Astrocyte of the spinal cord (primary cell): ENCODE data around the gene OLIG1.
A peak's percentile ranks its signal among the peaks of the same experiment; 100 is the strongest.

ENCODE experiments used
- DNase-seq: peaks from one replicate; pipeline ENCODE4 v3.0.0; 2011; ENCODE audit warnings: low read depth, low spot score
- H3K4me3 ChIP-seq: 2 replicates; pipeline ENCODE4 v1.5.1; 2011; ENCODE audit warnings: low read depth, mild to moderate bottlenecking, low read length, moderate library complexity
- CTCF ChIP-seq: IDR thresholded peaks from 2 replicates; pipeline ENCODE4 v1.5.1; 2012; ENCODE audit warnings: low read depth, mild to moderate bottlenecking, low read length, inconsistent platforms
- in situ Hi-C: cut with HindIII; loops from 2 replicates; pipeline ENCODE4 v1.10.0; 2017; ENCODE audit warnings: low sequenced_read_pairs

OLIG1 gene

GRCh38 chr21:33037501-33037900 lies 32.4 kb upstream of the OLIG1 start:
- no peak for TF ChIP-seq CTCF
- DNase-seq: no peak
- no peak overlapping the region for H3K4me3 ChIP-seq
- in situ Hi-C loops: no loop called here

GRCh38 chr21:33039536-33039935 lies 30.4 kb upstream of the OLIG1 start:
- in situ Hi-C loops: no loop called here
- DNase-seq: no peak
- H3K4me3 ChIP-seq: no peak overlapping the region
- TF ChIP-seq CTCF: no peak

- no peak for DNase-seq
- in situ Hi-C loops: no loop called here
- no peak overlapping the region for H3K4me3 ChIP-seq
- TF ChIP-seq CTCF: no peak
These were observed 29.7 kb upstream of the OLIG1 start for GRCh38 chr21:33040215-33040614.

- no peak overlapping the region for H3K4me3 ChIP-seq
- TF ChIP-seq CTCF: no peak
- in situ Hi-C loops: no loop called here
- no peak for DNase-seq
These were observed 28.0 kb upstream of the OLIG1 start for GRCh38 chr21:33041981-33042380.

- peak; percentile 95 for DNase-seq
- no peak overlapping the region for H3K4me3 ChIP-seq
- in situ Hi-C loops: no loop called here
- TF ChIP-seq CTCF: no peak
These were observed 27.1 kb upstream of the OLIG1 start for GRCh38 chr21:33042812-33043211.

- TF ChIP-seq CTCF: no peak
- no peak for DNase-seq
- in situ Hi-C loops: no loop called here
- no peak overlapping the region for H3K4me3 ChIP-seq
These were observed 23.5 kb upstream of the OLIG1 start for GRCh38 chr21:33046455-33046854.

- no peak overlapping the region for H3K4me3 ChIP-seq
- in situ Hi-C loops: no loop called here
- no peak for TF ChIP-seq CTCF
- peak; percentile 65 for DNase-seq
These were observed 22.7 kb upstream of the OLIG1 start for GRCh38 chr21:33047231-33047630.
